HEK293 (cell line): ENCODE results near the gene LZTR1.

Experiments used
- REST ChIP-seq: fragments of 450-650 bp; formaldehyde crosslinking; IDR thresholded peaks from 2 replicates; pipeline ENCODE4 v1.5.1; 2016; ENCODE audit warnings: missing biosample characterization, missing genetic modification characterization
- ZFP3 ChIP-seq: fragments of 450-650 bp; formaldehyde crosslinking; IDR thresholded peaks from 2 replicates; pipeline ENCODE4 v1.5.1; 2016; ENCODE audit warnings: low read depth, missing biosample characterization, missing genetic modification characterization
- ZNF157 ChIP-seq: fragments of 450-650 bp; formaldehyde crosslinking; IDR thresholded peaks from 2 replicates; pipeline ENCODE4 v1.5.1; 2016; ENCODE audit warnings: missing biosample characterization, missing genetic modification characterization
- ZNF23 ChIP-seq: fragments of 450-650 bp; formaldehyde crosslinking; IDR thresholded peaks from 2 replicates; pipeline ENCODE4 v1.5.1; 2016; ENCODE audit warnings: missing biosample characterization, missing genetic modification characterization, borderline replicate concordance
- ZNF830 ChIP-seq: fragments of 450-650 bp; IDR thresholded peaks from 2 replicates; pipeline ENCODE4 v1.5.0; 2018; ENCODE audit warnings: missing biosample characterization, missing genetic modification characterization, low read depth, mild to moderate bottlenecking, moderate library complexity
- TF ChIP-seq, protein P1 (sequence below): fragments of 450-650 bp; formaldehyde crosslinking; IDR thresholded peaks from 2 replicates; pipeline ENCODE4 v1.5.1; 2016; ENCODE audit warnings: missing biosample characterization, missing genetic modification characterization

GRCh38 chr22:20948450-20948849 lies 33.6 kb upstream of the LZTR1 start:
- TF ChIP-seq, protein P1, sequence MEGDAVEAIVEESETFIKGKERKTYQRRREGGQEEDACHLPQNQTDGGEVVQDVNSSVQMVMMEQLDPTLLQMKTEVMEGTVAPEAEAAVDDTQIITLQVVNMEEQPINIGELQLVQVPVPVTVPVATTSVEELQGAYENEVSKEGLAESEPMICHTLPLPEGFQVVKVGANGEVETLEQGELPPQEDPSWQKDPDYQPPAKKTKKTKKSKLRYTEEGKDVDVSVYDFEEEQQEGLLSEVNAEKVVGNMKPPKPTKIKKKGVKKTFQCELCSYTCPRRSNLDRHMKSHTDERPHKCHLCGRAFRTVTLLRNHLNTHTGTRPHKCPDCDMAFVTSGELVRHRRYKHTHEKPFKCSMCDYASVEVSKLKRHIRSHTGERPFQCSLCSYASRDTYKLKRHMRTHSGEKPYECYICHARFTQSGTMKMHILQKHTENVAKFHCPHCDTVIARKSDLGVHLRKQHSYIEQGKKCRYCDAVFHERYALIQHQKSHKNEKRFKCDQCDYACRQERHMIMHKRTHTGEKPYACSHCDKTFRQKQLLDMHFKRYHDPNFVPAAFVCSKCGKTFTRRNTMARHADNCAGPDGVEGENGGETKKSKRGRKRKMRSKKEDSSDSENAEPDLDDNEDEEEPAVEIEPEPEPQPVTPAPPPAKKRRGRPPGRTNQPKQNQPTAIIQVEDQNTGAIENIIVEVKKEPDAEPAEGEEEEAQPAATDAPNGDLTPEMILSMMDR (tag by site-specific recombination) = no peak
- TF ChIP-seq REST (no peak), ZNF157 (tag by site-specific recombination) (no peak), ZNF23 (no peak), ZNF830 (tag by site-specific recombination) (no peak), ZFP3 (no peak)
